ENCODE data around the gene WFDC6.

WFDC6 gene

GRCh38 chr20:45508068-45508886 is 31.0 kb downstream of the WFDC6 start:
- DNase-seq (ENCODE audit: low spot score): no peak
- in situ Hi-C loops (cut with MboI; ENCODE audit: low pct_unique_long_range_greater_than_20kb, low sequenced_read_pairs, unreplicated experiment): no loop called here
- no peak for TF ChIP-seq CTCF (IDR thresholded peaks at IDR 0.05; ENCODE audit: extremely low read depth, insufficient read depth, missing control alignments)

GRCh38 chr20:45507011-45507820 is 32.1 kb downstream of the WFDC6 start:
- in situ Hi-C loops (cut with MboI; ENCODE audit: low pct_unique_long_range_greater_than_20kb, low sequenced_read_pairs, unreplicated experiment): no loop called here
- TF ChIP-seq CTCF (IDR thresholded peaks at IDR 0.05; ENCODE audit: extremely low read depth, insufficient read depth, missing control alignments): no peak
- no peak for DNase-seq (ENCODE audit: low spot score)

DNA sequence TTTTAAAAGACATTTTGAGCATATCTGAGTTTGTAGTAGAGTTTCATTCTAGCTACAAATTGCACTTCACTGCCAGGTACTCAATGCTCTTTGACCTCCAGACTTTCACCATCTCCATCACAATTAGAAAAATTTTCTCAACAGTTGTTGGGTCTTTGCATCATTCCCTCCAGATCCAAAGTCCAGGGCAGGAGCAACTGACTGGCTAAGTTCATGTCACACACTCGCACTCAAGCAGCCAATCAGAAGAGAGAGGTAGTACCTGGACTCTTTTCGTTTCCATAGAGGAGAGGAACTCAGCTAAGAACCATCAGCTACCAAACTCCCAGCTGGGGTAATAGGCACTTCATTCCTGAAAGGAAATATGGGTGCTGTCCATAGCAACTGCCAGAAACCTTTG is 32.9 kb downstream of the WFDC6 start:
- no peak for DNase-seq (ENCODE audit: low spot score)
- in situ Hi-C loops (cut with MboI; ENCODE audit: low pct_unique_long_range_greater_than_20kb, low sequenced_read_pairs, unreplicated experiment): no loop called here
- TF ChIP-seq CTCF (IDR thresholded peaks at IDR 0.05; ENCODE audit: extremely low read depth, insufficient read depth, missing control alignments): no peak

DNA sequence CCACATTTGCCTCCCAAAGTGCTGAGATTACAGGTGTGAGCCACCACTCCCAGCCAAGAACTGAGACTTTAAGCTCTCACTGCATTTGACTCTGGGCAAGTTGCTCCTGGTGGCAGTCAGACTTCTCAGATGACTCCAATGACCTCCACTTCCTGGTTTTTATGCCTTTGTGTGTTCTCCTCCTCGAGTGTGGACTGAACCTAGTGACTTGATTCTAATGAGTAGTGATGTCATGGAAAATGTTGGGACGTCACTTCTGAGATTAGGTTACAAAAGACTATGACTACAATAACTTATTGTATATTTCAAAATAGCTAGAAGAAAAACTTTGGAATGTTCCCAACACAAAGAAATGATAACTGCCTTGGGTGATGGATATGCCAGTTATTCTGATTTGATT is 35.9 kb downstream of the WFDC6 start:
- TF ChIP-seq CTCF (IDR thresholded peaks at IDR 0.05; ENCODE audit: extremely low read depth, insufficient read depth, missing control alignments): no peak
- no peak for DNase-seq (ENCODE audit: low spot score)
- in situ Hi-C loops (cut with MboI; ENCODE audit: low pct_unique_long_range_greater_than_20kb, low sequenced_read_pairs, unreplicated experiment): no loop called here

DNA sequence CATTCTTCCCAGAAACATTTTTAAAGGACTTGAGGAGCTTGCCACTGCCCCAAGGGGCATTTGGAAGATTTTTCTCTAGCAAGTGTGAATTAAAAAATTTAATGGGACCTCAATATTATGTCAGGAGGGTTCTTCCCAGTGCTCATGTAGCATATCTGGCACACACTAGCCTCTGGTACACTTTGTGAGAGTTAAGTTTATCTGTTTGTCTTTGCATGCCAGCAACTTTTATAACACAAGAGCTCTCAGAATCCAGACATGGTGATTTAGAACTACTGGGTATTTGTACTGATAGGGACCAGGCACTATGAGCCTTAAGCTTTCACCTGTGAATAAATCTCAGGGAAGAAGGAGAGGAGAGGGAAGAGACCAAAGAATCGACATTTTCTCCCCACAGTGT is 36.7 kb downstream of the WFDC6 start:
- no peak for DNase-seq (ENCODE audit: low spot score)
- TF ChIP-seq CTCF (IDR thresholded peaks at IDR 0.05; ENCODE audit: extremely low read depth, insufficient read depth, missing control alignments): no peak
- in situ Hi-C loops (cut with MboI; ENCODE audit: low pct_unique_long_range_greater_than_20kb, low sequenced_read_pairs, unreplicated experiment): no loop called here

GRCh38 chr20:45501600-45501999 is 37.7 kb downstream of the WFDC6 start:
- DNase-seq (ENCODE audit: low spot score): no peak
- in situ Hi-C loops (cut with MboI; ENCODE audit: low pct_unique_long_range_greater_than_20kb, low sequenced_read_pairs, unreplicated experiment): no loop called here

More at GRCh38 chr20:45501600-45501999, 37.7 kb downstream of the WFDC6 start:
- no peak for TF ChIP-seq CTCF (IDR thresholded peaks at IDR 0.05; ENCODE audit: extremely low read depth, insufficient read depth, missing control alignments)
